Liver (tissue), 9 donors: ENCODE results near the gene MIEF2. TPM values are rescaled to one million over a fixed set of nuclear protein-coding genes. Genes with fewer than 3 reads are reported as not detected.

ENCODE experiments used
- DNase-seq: peaks from one replicate; pipeline ENCODE4 v3.0.0-alpha.2; 2017; ENCODE audit warnings: low spot score
- H3K27ac ChIP-seq, 2 donors: one replicate each; pipeline ENCODE4 v1.7.0; 2013; ENCODE audit warnings: inconsistent platforms in 2 of 2, low read length in 2 of 2, control low read depth in 1 of 2, low read depth in 1 of 2, mild to moderate bottlenecking in 1 of 2
- H3K27me3 ChIP-seq, 4 donors: one replicate each; pipeline versions ENCODE4 v1.6.1 to v1.7.0; 2013; ENCODE audit warnings: low read length in 3 of 4, inconsistent platforms in 1 of 4, mild to moderate bottlenecking in 1 of 4, moderate library complexity in 1 of 4; ENCODE audit not compliant: control insufficient read depth in 4 of 4, insufficient read depth in 4 of 4
- H3K36me3 ChIP-seq, 4 donors: one replicate each; pipeline versions ENCODE4 v1.6.1 to v1.7.0; 2013; ENCODE audit warnings: low read length in 3 of 4, mild to moderate bottlenecking in 3 of 4, low read depth in 1 of 4, moderate library complexity in 1 of 4; ENCODE audit not compliant: control insufficient read depth in 4 of 4, insufficient read depth in 3 of 4
- H3K4me1 ChIP-seq, 4 donors: one replicate each; pipeline versions ENCODE4 v1.6.1 to v1.7.0; 2013; ENCODE audit warnings: low read length in 3 of 4, mild to moderate bottlenecking in 3 of 4, moderate library complexity in 1 of 4; ENCODE audit not compliant: control insufficient read depth in 4 of 4, insufficient read depth in 4 of 4
- H3K4me3 ChIP-seq, 3 donors: one replicate each; pipeline versions ENCODE4 v1.6.1 to v1.7.0; 2013; ENCODE audit warnings: low read length in 3 of 3, control low read depth in 1 of 3, low read depth in 1 of 3, mild to moderate bottlenecking in 1 of 3
- H3K9ac ChIP-seq, 2 donors: one replicate each; pipeline ENCODE4 v1.7.0; 2013; ENCODE audit warnings: low read length in 2 of 2, mild to moderate bottlenecking in 2 of 2, moderate library complexity in 2 of 2, control low read depth in 1 of 2, low read depth in 1 of 2
- H3K9me3 ChIP-seq, 4 donors: one replicate each; pipeline versions ENCODE4 v1.6.1 to v1.7.0; 2013; ENCODE audit warnings: low read length in 3 of 4; ENCODE audit not compliant: control insufficient read depth in 4 of 4
- EGR1 ChIP-seq, 2 donors: IDR thresholded peaks; 2 replicates each; pipeline ENCODE4 v1.6.1; 2016 to 2018; ENCODE audit warnings: antibody characterized with exemption in 2 of 2, low read depth in 2 of 2
- FOXA1 ChIP-seq: IDR thresholded peaks from 2 replicates; pipeline ENCODE4 v1.6.1; 2016; ENCODE audit warnings: antibody characterized with exemption
- FOXA2 ChIP-seq: IDR thresholded peaks from 2 replicates; pipeline ENCODE4 v1.6.1; 2016; ENCODE audit warnings: antibody characterized with exemption
- GABPA ChIP-seq, 2 donors: IDR thresholded peaks in 1 of 2; conservative IDR thresholded peaks in 1 of 2; 2 replicates each; pipeline ENCODE4 v1.6.1; 2016; ENCODE audit warnings: antibody characterized with exemption in 2 of 2, mild to moderate bottlenecking in 1 of 2, moderate library complexity in 1 of 2
- HNF4A ChIP-seq, 2 donors: conservative IDR thresholded peaks; 2 replicates each; pipeline ENCODE4 v1.6.1; 2016; ENCODE audit warnings: antibody characterized with exemption in 2 of 2, mild to moderate bottlenecking in 2 of 2
- JUND ChIP-seq, 2 donors: IDR thresholded peaks; 2 replicates each; pipeline ENCODE4 v1.6.1; 2016; ENCODE audit warnings: antibody characterized with exemption in 2 of 2
- MAX ChIP-seq: IDR thresholded peaks from 2 replicates; pipeline ENCODE4 v1.6.1; 2016; ENCODE audit warnings: antibody characterized with exemption
- NR2F2 ChIP-seq: IDR thresholded peaks from 2 replicates; pipeline ENCODE4 v1.6.1; 2016; ENCODE audit warnings: antibody characterized with exemption
- RAD21 ChIP-seq, 2 donors: IDR thresholded peaks; 2 replicates each; pipeline ENCODE4 v1.6.1; 2016; ENCODE audit warnings: antibody characterized with exemption in 2 of 2, mild to moderate bottlenecking in 2 of 2
- RXRA ChIP-seq, 2 donors: IDR thresholded peaks; 2 replicates each; pipeline ENCODE4 v1.6.1; 2017 to 2018; ENCODE audit warnings: antibody characterized with exemption in 2 of 2, mild to moderate bottlenecking in 1 of 2
- SP1 ChIP-seq: IDR thresholded peaks from 2 replicates; pipeline ENCODE4 v1.6.1; 2018; ENCODE audit warnings: antibody characterized with exemption, mild to moderate bottlenecking
- TAF1 ChIP-seq: conservative IDR thresholded peaks from 2 replicates; pipeline ENCODE4 v1.6.1; 2016; ENCODE audit warnings: antibody characterized with exemption, mild to moderate bottlenecking
- YY1 ChIP-seq: IDR thresholded peaks from 2 replicates; pipeline ENCODE4 v1.6.1; 2016; ENCODE audit warnings: antibody characterized with exemption, mild to moderate bottlenecking
- WGBS: extraction: QIAGEN DNeasy Blood & Tissue Kit; methylation state at CpG from one replicate; pipeline ENCODE4 v1.1.7; 2013; 5-methylcytosine and 5-hydroxymethylcytosine counted together
- polyA plus RNA-seq, 2 donors: library from polyadenylated mRNA; stranded (reverse) in 1 of 2; unstranded in 1 of 2; fragments of 200-250 nt in 1 of 2; fragments of >200 nt in 1 of 2; fragmentation: Nextera tagmentation in 1 of 2; extraction: Ambion mirVana in 1 of 2; gene quantifications; one replicate each; pipeline versions ENCODE4 v1.2.1 to v1.2.3, GENCODE V29; 2013 to 2015
- total RNA-seq, 2 donors: library from RNA; depleted of rRNA; stranded (reverse); fragments of >200 nt; gene quantifications; one replicate each; pipeline ENCODE4 v1.2.3, GENCODE V29; 2014
- TF ChIP-seq, protein P1 (sequence below): IDR thresholded peaks from 2 replicates; pipeline ENCODE4 v1.6.1; 2016; ENCODE audit warnings: antibody characterized with exemption, mild to moderate bottlenecking
- TF ChIP-seq, protein P2 (sequence below): IDR thresholded peaks from 2 replicates; pipeline ENCODE4 v1.6.1; 2016; ENCODE audit warnings: antibody characterized with exemption
- TF ChIP-seq, protein P3 (sequence below): IDR thresholded peaks from 2 replicates; pipeline ENCODE4 v1.6.1; 2016; ENCODE audit warnings: antibody characterized with exemption
- donor health status: healthy.
- donor health status: healthy.
- donor health status: healthy.
- donor health status: healthy.
- donor health status: healthy.

MIEF2 gene
- total and polyA plus RNA-seq, 4 donors: 4.1 to 11.1 (median 6.6) TPM

DNA sequence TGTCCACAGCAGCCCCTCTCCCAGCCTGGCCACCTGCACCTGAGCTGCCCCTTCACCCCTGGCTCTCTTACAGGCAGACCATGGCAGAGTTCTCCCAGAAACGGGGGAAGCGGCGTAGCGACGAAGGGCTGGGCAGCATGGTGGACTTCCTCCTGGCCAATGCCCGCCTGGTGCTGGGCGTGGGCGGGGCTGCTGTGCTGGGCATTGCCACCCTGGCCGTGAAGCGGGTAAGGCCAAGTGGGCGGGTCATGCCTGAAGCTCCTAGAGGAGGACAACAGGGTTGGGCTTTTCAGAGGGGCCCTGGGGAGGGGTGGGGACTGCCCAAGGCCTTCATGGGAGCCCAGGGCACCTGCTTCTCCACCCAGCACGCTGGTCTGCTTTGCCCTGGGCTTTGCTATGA, 2.2 kb downstream of the MIEF2 start:
- H3K9me3 ChIP-seq: no peaks in the 10 kb centered on the region
- no peak overlapping the region for H3K27ac ChIP-seq
- WGBS: 89% methylated on average over 12 of the region's 12 CpGs
- no peak for DNase-seq
- no peak overlapping the region for H3K4me3 ChIP-seq
- no peaks in the 10 kb centered on the region for H3K27me3 ChIP-seq
- no peak for TF ChIP-seq TAF1
- TF ChIP-seq GABPA (IDR thresholded peaks at IDR 0.05 in 1 of 2, conservative IDR thresholded peaks at IDR 0.05 in 1 of 2): no peak
- TF ChIP-seq FOXA2: no peak
- no peak for TF ChIP-seq RAD21 (IDR thresholded peaks at IDR 0.05)
- H3K9ac ChIP-seq: no peak overlapping the region
- H3K4me1 ChIP-seq: peaks cover 16 to 32% (median 23%) of the 10 kb centered on the region in 4 donors
- peaks cover 4 to 20% (median 12%) of the 10 kb centered on the region in 4 donors for H3K36me3 ChIP-seq

DNA sequence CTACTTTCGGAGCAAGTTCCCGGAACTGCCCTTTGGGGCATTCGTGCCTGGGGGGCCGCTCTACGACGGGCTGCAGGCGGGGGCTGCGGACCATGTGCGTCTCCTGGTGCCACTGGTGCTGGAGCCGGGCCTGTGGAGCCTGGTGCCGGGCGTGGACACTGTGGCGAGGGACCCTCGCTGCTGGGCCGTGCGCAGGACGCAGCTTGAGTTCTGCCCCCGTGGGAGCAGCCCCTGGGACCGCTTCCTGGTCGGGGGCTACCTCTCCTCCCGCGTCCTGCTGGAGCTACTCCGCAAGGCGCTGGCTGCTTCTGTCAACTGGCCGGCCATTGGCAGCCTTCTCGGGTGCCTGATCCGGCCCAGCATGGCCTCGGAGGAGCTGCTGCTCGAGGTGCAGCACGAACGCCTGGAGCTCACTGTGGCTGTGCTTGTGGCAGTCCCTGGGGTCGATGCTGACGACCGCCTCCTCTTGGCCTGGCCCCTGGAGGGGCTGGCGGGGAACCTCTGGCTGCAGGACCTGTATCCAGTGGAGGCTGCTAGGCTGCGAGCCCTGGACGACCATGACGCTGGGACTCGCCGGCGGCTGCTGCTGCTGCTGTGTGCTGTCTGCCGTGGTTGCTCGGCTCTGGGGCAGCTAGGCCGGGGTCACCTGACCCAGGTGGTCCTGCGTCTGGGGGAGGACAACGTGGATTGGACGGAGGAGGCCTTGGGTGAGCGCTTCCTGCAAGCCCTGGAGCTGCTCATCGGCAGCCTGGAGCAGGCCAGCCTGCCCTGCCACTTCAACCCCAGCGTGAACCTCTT, 3.6 kb downstream of the MIEF2 start:
- Histone ChIP-seq H3K4me3 (no peak overlapping the region), H3K4me1 (peaks cover 10 to 25% (median 17%) of the 10 kb centered on the region in 4 donors), H3K27me3 (no peaks in the 10 kb centered on the region), H3K9me3 (no peaks in the 10 kb centered on the region), H3K36me3 (peaks cover 4 to 20% (median 12%) of the 10 kb centered on the region in 4 donors), H3K27ac (no peak overlapping the region), H3K9ac (no peak overlapping the region)
- WGBS: 96% methylated on average over 50 of the region's 50 CpGs
- no peak for TF ChIP-seq EGR1 (IDR thresholded peaks at IDR 0.05; ENCODE audit: low read depth in 2 of 2)
- no peak for TF ChIP-seq NR2F2
- TF ChIP-seq MAX: no peak
- no peak for TF ChIP-seq FOXA2
- TF ChIP-seq RXRA (IDR thresholded peaks at IDR 0.05): no peak
- no peak for TF ChIP-seq FOXA1
- TF ChIP-seq, protein P1, sequence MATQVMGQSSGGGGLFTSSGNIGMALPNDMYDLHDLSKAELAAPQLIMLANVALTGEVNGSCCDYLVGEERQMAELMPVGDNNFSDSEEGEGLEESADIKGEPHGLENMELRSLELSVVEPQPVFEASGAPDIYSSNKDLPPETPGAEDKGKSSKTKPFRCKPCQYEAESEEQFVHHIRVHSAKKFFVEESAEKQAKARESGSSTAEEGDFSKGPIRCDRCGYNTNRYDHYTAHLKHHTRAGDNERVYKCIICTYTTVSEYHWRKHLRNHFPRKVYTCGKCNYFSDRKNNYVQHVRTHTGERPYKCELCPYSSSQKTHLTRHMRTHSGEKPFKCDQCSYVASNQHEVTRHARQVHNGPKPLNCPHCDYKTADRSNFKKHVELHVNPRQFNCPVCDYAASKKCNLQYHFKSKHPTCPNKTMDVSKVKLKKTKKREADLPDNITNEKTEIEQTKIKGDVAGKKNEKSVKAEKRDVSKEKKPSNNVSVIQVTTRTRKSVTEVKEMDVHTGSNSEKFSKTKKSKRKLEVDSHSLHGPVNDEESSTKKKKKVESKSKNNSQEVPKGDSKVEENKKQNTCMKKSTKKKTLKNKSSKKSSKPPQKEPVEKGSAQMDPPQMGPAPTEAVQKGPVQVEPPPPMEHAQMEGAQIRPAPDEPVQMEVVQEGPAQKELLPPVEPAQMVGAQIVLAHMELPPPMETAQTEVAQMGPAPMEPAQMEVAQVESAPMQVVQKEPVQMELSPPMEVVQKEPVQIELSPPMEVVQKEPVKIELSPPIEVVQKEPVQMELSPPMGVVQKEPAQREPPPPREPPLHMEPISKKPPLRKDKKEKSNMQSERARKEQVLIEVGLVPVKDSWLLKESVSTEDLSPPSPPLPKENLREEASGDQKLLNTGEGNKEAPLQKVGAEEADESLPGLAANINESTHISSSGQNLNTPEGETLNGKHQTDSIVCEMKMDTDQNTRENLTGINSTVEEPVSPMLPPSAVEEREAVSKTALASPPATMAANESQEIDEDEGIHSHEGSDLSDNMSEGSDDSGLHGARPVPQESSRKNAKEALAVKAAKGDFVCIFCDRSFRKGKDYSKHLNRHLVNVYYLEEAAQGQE: no peak
- TF ChIP-seq, protein P2, sequence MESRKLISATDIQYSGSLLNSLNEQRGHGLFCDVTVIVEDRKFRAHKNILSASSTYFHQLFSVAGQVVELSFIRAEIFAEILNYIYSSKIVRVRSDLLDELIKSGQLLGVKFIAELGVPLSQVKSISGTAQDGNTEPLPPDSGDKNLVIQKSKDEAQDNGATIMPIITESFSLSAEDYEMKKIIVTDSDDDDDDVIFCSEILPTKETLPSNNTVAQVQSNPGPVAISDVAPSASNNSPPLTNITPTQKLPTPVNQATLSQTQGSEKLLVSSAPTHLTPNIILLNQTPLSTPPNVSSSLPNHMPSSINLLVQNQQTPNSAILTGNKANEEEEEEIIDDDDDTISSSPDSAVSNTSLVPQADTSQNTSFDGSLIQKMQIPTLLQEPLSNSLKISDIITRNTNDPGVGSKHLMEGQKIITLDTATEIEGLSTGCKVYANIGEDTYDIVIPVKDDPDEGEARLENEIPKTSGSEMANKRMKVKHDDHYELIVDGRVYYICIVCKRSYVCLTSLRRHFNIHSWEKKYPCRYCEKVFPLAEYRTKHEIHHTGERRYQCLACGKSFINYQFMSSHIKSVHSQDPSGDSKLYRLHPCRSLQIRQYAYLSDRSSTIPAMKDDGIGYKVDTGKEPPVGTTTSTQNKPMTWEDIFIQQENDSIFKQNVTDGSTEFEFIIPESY: no peak
- TF ChIP-seq YY1: no peak
- TF ChIP-seq HNF4A (conservative IDR thresholded peaks at IDR 0.05): no peak
- TF ChIP-seq RAD21 (IDR thresholded peaks at IDR 0.05): no peak
- no peak for TF ChIP-seq GABPA (IDR thresholded peaks at IDR 0.05 in 1 of 2, conservative IDR thresholded peaks at IDR 0.05 in 1 of 2)
- no peak for TF ChIP-seq JUND (IDR thresholded peaks at IDR 0.05)
- TF ChIP-seq SP1: no peak
- TF ChIP-seq, protein P3, sequence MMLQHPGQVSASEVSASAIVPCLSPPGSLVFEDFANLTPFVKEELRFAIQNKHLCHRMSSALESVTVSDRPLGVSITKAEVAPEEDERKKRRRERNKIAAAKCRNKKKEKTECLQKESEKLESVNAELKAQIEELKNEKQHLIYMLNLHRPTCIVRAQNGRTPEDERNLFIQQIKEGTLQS: no peak
- no peak for TF ChIP-seq TAF1
- DNase-seq: no peak
